IMR-90 (cell line): Measurements from ENCODE around the gene AVP. TPM values are rescaled to one million over a fixed set of nuclear protein-coding genes. Genes with fewer than 3 reads are reported as not detected.

Source experiments
- ATAC-seq: fragments of 200-7000 bp; cut with Tn5 transposase; 2 replicates; pipeline ENCODE4 v1.9.1; 2020; ENCODE audit warnings: low read depth, mild to moderate bottlenecking, moderate library complexity
- BruUV-seq: library from RNA; stranded (reverse); fragments of 400-500 nt; replicated peaks from 2 replicates; lab custom pipeline; 2021; lab: Mats Ljungman, UMichigan
- CTCF ChIA-PET: fragments of 300-600 bp; formaldehyde crosslinking; extraction: SDS; loops from one replicate; lab custom pipeline; 2021; ENCODE audit warnings: antibody characterized with exemption; lab: Yijun Ruan, JAX
- POLR2A ChIA-PET: fragments of 300-600 bp; sonication (Branson Sonifier 250); formaldehyde crosslinking; loops from one replicate; lab custom pipeline; 2022; ENCODE audit warnings: antibody characterized with exemption; ENCODE audit not compliant: unreplicated experiment; lab: Charles Lee
- DNase-seq: peaks from one replicate; pipeline ENCODE4 v3.0.0; 2013
- H2AFZ ChIP-seq: replicated peaks from 2 replicates; pipeline ENCODE3; 2013; ENCODE audit warnings: low read length, mild to moderate bottlenecking; ENCODE audit not compliant: poor library complexity
- H2AK5ac ChIP-seq: 2 replicates; pipeline ENCODE4 v1.6.1; 2013; ENCODE audit warnings: low read depth, low read length, inconsistent platforms
- H2AK9ac ChIP-seq: replicated peaks from 2 replicates; pipeline ENCODE3; 2013; ENCODE audit warnings: mild to moderate bottlenecking, low read depth, low read length, moderate library complexity; ENCODE audit not compliant: poor library complexity
- H2BK120ac ChIP-seq: 2 replicates; pipeline ENCODE4 v1.6.1; 2013; ENCODE audit warnings: low read depth, low read length, inconsistent platforms
- H2BK15ac ChIP-seq: 3 replicates; pipeline ENCODE4 v1.6.1; 2013; ENCODE audit warnings: low read depth, low read length, inconsistent platforms
- H2BK20ac ChIP-seq: 2 replicates; pipeline ENCODE4 v1.6.1; 2013; ENCODE audit warnings: low read depth, mild to moderate bottlenecking, inconsistent platforms, low read length, moderate library complexity
- H2BK5ac ChIP-seq: 2 replicates; pipeline ENCODE4 v1.6.1; 2013; ENCODE audit warnings: mild to moderate bottlenecking, low read depth, low read length, inconsistent platforms; ENCODE audit not compliant: poor library complexity, severe bottlenecking
- H3K14ac ChIP-seq: replicated peaks from 2 replicates; pipeline ENCODE4 v1.6.1; 2013; ENCODE audit warnings: low read depth, low read length, inconsistent platforms
- H3K18ac ChIP-seq: 2 replicates; pipeline ENCODE4 v1.6.1; 2013; ENCODE audit warnings: low read depth, low read length, control low read depth
- H3K23ac ChIP-seq: 2 replicates; pipeline ENCODE4 v1.6.1; 2013; ENCODE audit warnings: low read depth, low read length, inconsistent platforms
- H3K27ac ChIP-seq: 2 replicates; pipeline ENCODE4 v1.5.1; 2013; ENCODE audit warnings: mild to moderate bottlenecking, control low read depth, low read length; ENCODE audit not compliant: insufficient read depth
- H3K27me3 ChIP-seq: 2 replicates; pipeline ENCODE4 v1.6.1; 2013; ENCODE audit warnings: low read length; ENCODE audit not compliant: control insufficient read depth, insufficient read depth
- H3K36me3 ChIP-seq: 2 replicates; pipeline ENCODE4 v1.6.1; 2013; ENCODE audit warnings: low read length, mixed read lengths; ENCODE audit not compliant: control insufficient read depth, insufficient read depth
- H3K4ac ChIP-seq: 2 replicates; pipeline ENCODE4 v1.6.1; 2013; ENCODE audit warnings: low read depth, low read length, inconsistent platforms
- H3K4me1 ChIP-seq: 2 replicates; pipeline ENCODE4 v1.6.1; 2013; ENCODE audit warnings: low read length, mixed read lengths; ENCODE audit not compliant: control insufficient read depth, insufficient read depth
- H3K4me2 ChIP-seq: 2 replicates; pipeline ENCODE4 v1.6.1; 2013; ENCODE audit warnings: low read depth, mild to moderate bottlenecking, control low read depth, low read length, moderate library complexity
- H3K4me3 ChIP-seq: 2 replicates; pipeline ENCODE4 v1.5.1; 2013; ENCODE audit warnings: low read depth, mild to moderate bottlenecking, control low read depth, low read length, moderate library complexity; ENCODE audit not compliant: insufficient read depth
- H3K56ac ChIP-seq: 2 replicates; pipeline ENCODE4 v1.6.1; 2013; ENCODE audit warnings: low read length, inconsistent platforms; ENCODE audit not compliant: insufficient read depth; ENCODE audit errors: extremely low read depth
- H3K79me1 ChIP-seq, 2 experiments: 2 replicates each; pipeline ENCODE4 v1.6.1; 2013; ENCODE audit warnings: low read length in 2 of 2, inconsistent platforms in 1 of 2, low read depth in 1 of 2
- H3K9ac ChIP-seq: 2 replicates; pipeline ENCODE4 v1.6.1; 2013; ENCODE audit warnings: low read depth, low read length, control low read depth
- H3K9me1 ChIP-seq: 2 replicates; pipeline ENCODE4 v1.6.1; 2013; ENCODE audit warnings: low read length, inconsistent platforms; ENCODE audit not compliant: insufficient read depth
- H3K9me3 ChIP-seq: 2 replicates; pipeline ENCODE4 v1.6.1; 2013; ENCODE audit warnings: low read length; ENCODE audit not compliant: control insufficient read depth, insufficient read depth
- H4K20me1 ChIP-seq: 2 replicates; pipeline ENCODE4 v1.6.1; 2013; ENCODE audit warnings: low read length, inconsistent platforms; ENCODE audit not compliant: insufficient read depth
- H4K5ac ChIP-seq: 2 replicates; pipeline ENCODE4 v1.6.1; 2013; ENCODE audit warnings: mild to moderate bottlenecking, low read depth, low read length, control low read depth
- H4K8ac ChIP-seq, 2 experiments: 2 replicates each; pipeline ENCODE4 v1.6.1; 2013; ENCODE audit warnings: low read depth in 2 of 2, low read length in 2 of 2, control low read depth in 1 of 2, inconsistent platforms in 1 of 2
- H4K91ac ChIP-seq: 2 replicates; pipeline ENCODE4 v1.6.1; 2013; ENCODE audit warnings: low read depth, low read length, inconsistent platforms; ENCODE audit not compliant: insufficient read depth
- BHLHE40 ChIP-seq: fragments of 150-350 bp; IDR thresholded peaks from 2 replicates; pipeline ENCODE4 v1.6.1; 2016; ENCODE audit warnings: mild to moderate bottlenecking, low read depth, low read length
- CEBPB ChIP-seq: IDR thresholded peaks from 2 replicates; pipeline ENCODE4 v1.6.1; 2012; ENCODE audit warnings: low read depth, low read length, improper control_type of control experiment
- CHD1 ChIP-seq: IDR thresholded peaks from 2 replicates; pipeline ENCODE4 v1.6.1; 2012; ENCODE audit warnings: low read depth, low read length, improper control_type of control experiment
- CTCF ChIP-seq: conservative IDR thresholded peaks from 2 replicates; pipeline ENCODE4 v1.5.1; 2012; ENCODE audit warnings: mild to moderate bottlenecking, low read depth, low read length, improper control_type of control experiment
- FOS ChIP-seq: fragments of 150-350 bp; IDR thresholded peaks from 2 replicates; pipeline ENCODE4 v1.6.1; 2016; ENCODE audit warnings: low read depth, low read length
- MAFK ChIP-seq: IDR thresholded peaks from 2 replicates; pipeline ENCODE4 v1.6.1; 2012; ENCODE audit warnings: low read depth, low read length, improper control_type of control experiment
- MAZ ChIP-seq: IDR thresholded peaks from 2 replicates; pipeline ENCODE4 v1.6.1; 2012; ENCODE audit warnings: low read depth, mild to moderate bottlenecking, low read length, improper control_type of control experiment, moderate library complexity, borderline replicate concordance
- MXI1 ChIP-seq: IDR thresholded peaks from 2 replicates; pipeline ENCODE4 v1.6.1; 2012; ENCODE audit warnings: low read depth, mild to moderate bottlenecking, low read length, moderate library complexity, borderline replicate concordance
- NFE2L2 ChIP-seq: fragments of 150-350 bp; IDR thresholded peaks from 2 replicates; pipeline ENCODE4 v1.6.1; 2016; ENCODE audit warnings: low read depth, mild to moderate bottlenecking, low read length
- POLR2A ChIP-seq: IDR thresholded peaks from 2 replicates; pipeline ENCODE4 v1.6.1; 2012; ENCODE audit warnings: mild to moderate bottlenecking, low read depth, low read length
- RAD21 ChIP-seq: IDR thresholded peaks from 2 replicates; pipeline ENCODE4 v1.6.1; 2012; ENCODE audit warnings: low read length, improper control_type of control experiment
- RCOR1 ChIP-seq: IDR thresholded peaks from 2 replicates; pipeline ENCODE4 v1.6.1; 2012; ENCODE audit warnings: mild to moderate bottlenecking, low read length, improper control_type of control experiment; ENCODE audit not compliant: insufficient replicate concordance
- RFX5 ChIP-seq: IDR thresholded peaks from 2 replicates; pipeline ENCODE4 v1.8.0; 2012; ENCODE audit warnings: low read depth, mild to moderate bottlenecking, low read length, moderate library complexity
- SMC3 ChIP-seq: fragments of 150-350 bp; IDR thresholded peaks from 2 replicates; pipeline ENCODE4 v1.6.1; 2016; ENCODE audit warnings: low read depth, mild to moderate bottlenecking, antibody characterized with exemption, low read length, moderate library complexity
- USF2 ChIP-seq: fragments of 150-350 bp; IDR thresholded peaks from 2 replicates; pipeline ENCODE4 v1.6.1; 2017; ENCODE audit warnings: mild to moderate bottlenecking, antibody characterized with exemption, low read length, low read depth
- WGBS, 2 experiments: methylation state at CpG; one replicate each; pipeline versions ENCODE4 v1.1.5 to v1.1.7; 2013; ENCODE audit warnings: missing lambda C conversion rate in 2 of 2; ENCODE audit not compliant: insufficient read length in 1 of 2; ENCODE audit errors: extremely low coverage in 2 of 2; 5-methylcytosine and 5-hydroxymethylcytosine counted together
- dilution Hi-C: fragments of 300-500 bp; cut with HindIII; formaldehyde crosslinking; loops from one replicate; pipeline ENCODE4 v1.14.3; 2018; ENCODE audit warnings: low sequenced_read_pairs; ENCODE audit not compliant: unreplicated experiment
- in situ Hi-C: fragments of 300-500 bp; cut with MboI; formaldehyde crosslinking; loops from 3 replicates; pipeline ENCODE4 v1.14.3; 2019; ENCODE audit warnings: low sequenced_read_pairs, inconsistent platforms, mixed read lengths
- intact Hi-C: fragments of 100-400 bp; cut with micrococcal nuclease; formaldehyde crosslinking; loops from 2 replicates; pipeline ENCODE4 v1.10.0; 2022
- polyA plus RNA-seq, 3 experiments: library from polyadenylated mRNA; depleted of rRNA; stranded (reverse); fragments of >200 nt; gene quantifications; 2 replicates each; pipeline ENCODE4 v1.2.3, GENCODE V29; 2012; ENCODE audit warnings: low replicate concordance in 1 of 3
- total RNA-seq: library from RNA; depleted of rRNA; stranded (reverse); fragments of >200 nt; gene quantifications from 2 replicates; pipeline ENCODE4 v1.2.3, GENCODE V29; 2012

The AVP gene
- total and polyA plus RNA-seq, 2 of the 4 experiments (the other 2 are of a cell fraction) = not detected

GRCh38 chr20:3059489-3059888, 25.0 kb downstream of the AVP start:
- intact Hi-C loops = loop anchor here (10.0 kb wide), 1 partner anchor 255 kb away; no protein-coding TSS in a partner anchor

More at GRCh38 chr20:3059489-3059888, 25.0 kb downstream of the AVP start:
- H4K5ac ChIP-seq = no peak overlapping the region
- H3K4me3 ChIP-seq = no peak overlapping the region
- CTCF ChIA-PET = no interaction called here
- no peak overlapping the region for H3K18ac ChIP-seq
- no peaks in the 10 kb centered on the region for H3K36me3 ChIP-seq
- no peak for DNase-seq
- H4K8ac ChIP-seq = no peak overlapping the region
- peak overlapping the region; percentile 72 for H2AK9ac ChIP-seq
- H2BK15ac ChIP-seq = no peak overlapping the region
- H3K14ac ChIP-seq = no peak overlapping the region
- no peak overlapping the region for H3K4me2 ChIP-seq
- H4K91ac ChIP-seq = no peak overlapping the region
- no peak overlapping the region for H3K56ac ChIP-seq
- H2BK5ac ChIP-seq = no peak overlapping the region
- POLR2A ChIA-PET = no interaction called here
- no peak overlapping the region for H2AK5ac ChIP-seq
- no peaks in the 10 kb centered on the region for H3K27me3 ChIP-seq
- TF ChIP-seq RFX5 = no peak
- TF ChIP-seq MAFK = no peak
- no peak for TF ChIP-seq CHD1
- no peak for TF ChIP-seq RAD21
- no peak for TF ChIP-seq RCOR1
- no peak for TF ChIP-seq USF2
- no peak for TF ChIP-seq CEBPB
- TF ChIP-seq MAZ = no peak
- TF ChIP-seq FOS = no peak
- TF ChIP-seq NFE2L2 = no peak
- TF ChIP-seq MXI1 = no peak
- no peak for TF ChIP-seq POLR2A
- no peak for TF ChIP-seq SMC3
- TF ChIP-seq BHLHE40 = no peak
- TF ChIP-seq CTCF = no peak
- no peak overlapping the region for H3K4ac ChIP-seq
- no peaks in the 10 kb centered on the region for H3K79me1 ChIP-seq
- 0 out of 2 replicates have a peak, but pooled peaks cover 4% of the 10 kb centered on the region for H3K9me1 ChIP-seq
- dilution Hi-C loops (no loop called here), in situ Hi-C loops (loop anchor here (5.0 kb wide), 1 partner anchor 48 kb away; no protein-coding TSS in a partner anchor)
- ATAC-seq = no peak
- H4K20me1 ChIP-seq = no peaks in the 10 kb centered on the region
- H3K23ac ChIP-seq = no peak overlapping the region
- H2BK20ac ChIP-seq = no peak overlapping the region
- no peaks in the 10 kb centered on the region for H3K4me1 ChIP-seq
- peak overlapping the region; percentile 13 for H2AFZ ChIP-seq
- no TSS peak for BruUV-seq
- 78% methylated on average over 2 of the region's 3 CpGs; no CpG with 5 or more reads in 1 of the 2 experiments for WGBS, 2 experiments
- no peaks in the 10 kb centered on the region for H3K9me3 ChIP-seq
- no peak overlapping the region for H3K9ac ChIP-seq
- no peak overlapping the region for H2BK120ac ChIP-seq
- H3K27ac ChIP-seq = no peak overlapping the region
